SHP77 treated with DMSO at 0.1 percent for 48 hours (cell line): ENCODE data around the gene GNG5.
A peak's percentile ranks its signal among the peaks of the same experiment; 100 is the strongest.
"Not testable (repeated sequence)": the region's sequence is repeated elsewhere in the genome, so short reads cannot be mapped to it uniquely, and the experiment has no call there.

Experiments used
- DNase-seq: peaks from one replicate; lab custom pipeline; 2025; lab: John Stamatoyannopoulos, UW

GNG5 gene

GRCh38 chr1:84488107-84488506 is 18.3 kb downstream of the GNG5 start:
- DNase-seq, result no peak

GRCh38 chr1:84481317-84481716 is 25.1 kb downstream of the GNG5 start:
- no peak for DNase-seq

GRCh38 chr1:84480650-84481049 is 25.7 kb downstream of the GNG5 start:
- no peak for DNase-seq

- no peak for DNase-seq
Measured at GRCh38 chr1:84479998-84480397, 26.4 kb downstream of the GNG5 start.

GRCh38 chr1:84478876-84479868 is 27.2 kb downstream of the GNG5 start, which contains the start of gene RPF1:
TSS of gene RPF1 (plus strand) at chr1:84479266. CDS start at chr1:84479282, 16 bp downstream.
- DNase-seq, result peak; percentile 86

- no peak for DNase-seq
Measured at GRCh38 chr1:84476225-84476624, 30.2 kb downstream of the GNG5 start.

GRCh38 chr1:84467298-84467697 is 39.1 kb downstream of the GNG5 start:
- DNase-seq, result no peak

- DNase-seq, result no peak
Measured at GRCh38 chr1:84462118-84462517, 44.3 kb downstream of the GNG5 start.

- DNase-seq, result no peak
Measured at GRCh38 chr1:84452436-84452835, 53.9 kb downstream of the GNG5 start.

GRCh38 chr1:84450910-84451309 is 55.5 kb downstream of the GNG5 start:
- no peak for DNase-seq

- not testable (repeated sequence) for DNase-seq
Measured at GRCh38 chr1:84448704-84449103, 57.7 kb downstream of the GNG5 start.
